H9 (cell line): ENCODE measurements around the gene MAP7. TPM values are rescaled to one million over a fixed set of nuclear protein-coding genes. Genes with fewer than 3 reads are reported as not detected.

Experiments
- DNase-seq: peaks from one replicate; pipeline ENCODE4 v3.0.0-alpha.2; 2017
- H2AFZ ChIP-seq: one replicate; pipeline ENCODE4 v1.6.1; 2013; ENCODE audit warnings: mild to moderate bottlenecking, low read length, control low read depth, moderate library complexity
- H2AK5ac ChIP-seq: 2 replicates; pipeline ENCODE4 v1.6.1; 2013; ENCODE audit warnings: low read length, control low read depth, mixed read lengths; ENCODE audit not compliant: insufficient read length
- H2BK120ac ChIP-seq: one replicate; pipeline ENCODE4 v1.6.1; 2013; ENCODE audit warnings: low read depth, mild to moderate bottlenecking, low read length, control low read depth, inconsistent platforms; ENCODE audit not compliant: poor library complexity, severe bottlenecking
- H2BK12ac ChIP-seq: 2 replicates; pipeline ENCODE4 v1.6.1; 2013; ENCODE audit warnings: low read length, control low read depth, mixed read lengths, low read depth; ENCODE audit not compliant: insufficient read length
- H2BK15ac ChIP-seq: 2 replicates; pipeline ENCODE4 v1.6.1; 2013; ENCODE audit warnings: low read depth, low read length, control low read depth
- H2BK20ac ChIP-seq: one replicate; pipeline ENCODE4 v1.6.1; 2013; ENCODE audit warnings: low read depth, mild to moderate bottlenecking, low read length, control low read depth, inconsistent platforms; ENCODE audit not compliant: poor library complexity, severe bottlenecking
- H2BK5ac ChIP-seq: 2 replicates; pipeline ENCODE4 v1.6.1; 2013; ENCODE audit warnings: low read length, control low read depth, mixed read lengths; ENCODE audit not compliant: insufficient read length
- H3K14ac ChIP-seq: 2 replicates; pipeline ENCODE4 v1.6.1; 2013; ENCODE audit warnings: low read length, control low read depth; ENCODE audit not compliant: insufficient read depth
- H3K18ac ChIP-seq: 2 replicates; pipeline ENCODE4 v1.6.1; 2013; ENCODE audit warnings: low read depth, mild to moderate bottlenecking, mixed read lengths, low read length, control low read depth; ENCODE audit not compliant: insufficient read length
- H3K23ac ChIP-seq: 2 replicates; pipeline ENCODE4 v1.6.1; 2013; ENCODE audit warnings: low read length, control low read depth, mixed read lengths, low read depth; ENCODE audit not compliant: insufficient read length
- H3K23me2 ChIP-seq: 2 replicates; pipeline ENCODE4 v1.6.1; 2013; ENCODE audit warnings: low read depth, mild to moderate bottlenecking, mixed read lengths, low read length, control low read depth; ENCODE audit not compliant: insufficient read length, poor library complexity, severe bottlenecking
- H3K27ac ChIP-seq: 2 replicates; pipeline ENCODE4 v1.5.1; 2013; ENCODE audit warnings: low read length, control low read depth, mixed read lengths, low read depth; ENCODE audit not compliant: insufficient read length
- H3K27me3 ChIP-seq: 2 replicates; pipeline ENCODE4 v1.6.1; 2013; ENCODE audit warnings: low read length, control low read depth, inconsistent platforms; ENCODE audit not compliant: insufficient read depth
- H3K4ac ChIP-seq: 2 replicates; pipeline ENCODE4 v1.6.1; 2013; ENCODE audit warnings: low read depth, mild to moderate bottlenecking, control low read depth, inconsistent platforms, low read length, moderate library complexity
- H3K4me1 ChIP-seq: 2 replicates; pipeline ENCODE4 v1.6.1; 2013; ENCODE audit warnings: low read length, control low read depth, inconsistent platforms; ENCODE audit not compliant: insufficient read depth
- H3K4me2 ChIP-seq: 2 replicates; pipeline ENCODE4 v1.6.1; 2013; ENCODE audit warnings: low read length, control low read depth, mixed read lengths; ENCODE audit not compliant: insufficient read length, insufficient read depth
- H3K56ac ChIP-seq: 2 replicates; pipeline ENCODE4 v1.6.1; 2013; ENCODE audit warnings: low read depth, mild to moderate bottlenecking, mixed read lengths, low read length, control low read depth; ENCODE audit not compliant: insufficient read length
- H3K79me1 ChIP-seq: 2 replicates; pipeline ENCODE4 v1.6.1; 2013; ENCODE audit warnings: low read depth, mild to moderate bottlenecking, moderate library complexity, low read length, control low read depth, inconsistent platforms; ENCODE audit not compliant: insufficient read depth, poor library complexity, severe bottlenecking
- H3K79me2 ChIP-seq: 2 replicates; pipeline ENCODE4 v1.6.1; 2013; ENCODE audit warnings: low read length, control low read depth, inconsistent platforms; ENCODE audit not compliant: insufficient read depth
- H3K9ac ChIP-seq: 2 replicates; pipeline ENCODE4 v1.6.1; 2013; ENCODE audit warnings: low read length, control low read depth, mixed read lengths; ENCODE audit not compliant: insufficient read length; ENCODE audit errors: extremely low read depth
- H3K9me3 ChIP-seq: one replicate; pipeline ENCODE4 v1.6.1; 2013; ENCODE audit warnings: low read depth, low read length, inconsistent platforms; ENCODE audit not compliant: control insufficient read depth
- H3T11ph ChIP-seq: one replicate; pipeline ENCODE4 v1.6.1; 2013; ENCODE audit warnings: mild to moderate bottlenecking, low read length, control low read depth, inconsistent platforms
- H4K20me1 ChIP-seq: one replicate; pipeline ENCODE4 v1.6.1; 2013; ENCODE audit not compliant: control insufficient read depth, insufficient read length, insufficient read depth
- H4K5ac ChIP-seq: 2 replicates; pipeline ENCODE4 v1.6.1; 2013; ENCODE audit warnings: low read depth, mild to moderate bottlenecking, mixed read lengths, low read length, control low read depth; ENCODE audit not compliant: insufficient read length
- H4K8ac ChIP-seq: replicated peaks from 2 replicates; pipeline ENCODE4 v1.6.1; 2013; ENCODE audit warnings: low read length, control low read depth, mixed read lengths, low read depth; ENCODE audit not compliant: insufficient read length
- H4K91ac ChIP-seq: 2 replicates; pipeline ENCODE4 v1.6.1; 2013; ENCODE audit warnings: low read depth, mild to moderate bottlenecking, moderate library complexity, mixed read lengths, low read length, control low read depth; ENCODE audit not compliant: insufficient read length
- H3K27ac Mint-ChIP-seq, 3 experiments: 2 replicates in 2 of 3; 3 replicates in 1 of 3; pipeline ENCODE4 v1.8.0; 2020 to 2021; ENCODE audit warnings: mixed read lengths in 3 of 3, mild to moderate bottlenecking in 1 of 3, moderate library complexity in 1 of 3
- H3K27me3 Mint-ChIP-seq: 2 replicates; pipeline ENCODE4 v1.8.0; 2021; ENCODE audit warnings: low read depth, mild to moderate bottlenecking, moderate library complexity, mixed read lengths
- H3K36me3 Mint-ChIP-seq, 3 experiments: 2 replicates in 2 of 3; 3 replicates in 1 of 3; pipeline ENCODE4 v1.8.0; 2020 to 2021; ENCODE audit warnings: low read depth in 3 of 3, mixed read lengths in 3 of 3; ENCODE audit not compliant: insufficient read depth in 1 of 3
- H3K4me1 Mint-ChIP-seq, 2 experiments: 2 replicates each; pipeline ENCODE4 v1.8.0; 2020; ENCODE audit warnings: mixed read lengths in 2 of 2
- H3K4me3 Mint-ChIP-seq, 2 experiments: 2 replicates in 1 of 2; 3 replicates in 1 of 2; pipeline ENCODE4 v1.8.0; 2020 to 2021; ENCODE audit warnings: mild to moderate bottlenecking in 2 of 2, mixed read lengths in 2 of 2, moderate library complexity in 1 of 2
- H3K9me3 Mint-ChIP-seq, 2 experiments: 2 replicates in 1 of 2; 3 replicates in 1 of 2; pipeline ENCODE4 v1.8.0; 2020; ENCODE audit warnings: mild to moderate bottlenecking in 2 of 2, mixed read lengths in 2 of 2, moderate library complexity in 1 of 2
- CTCF ChIP-seq: fragments of 200-600 bp; sonication (generic); conservative IDR thresholded peaks from 3 replicates; pipeline ENCODE4 v1.8.0; 2021; ENCODE audit warnings: antibody characterized with exemption, mild to moderate bottlenecking
- WGBS: extraction: QIAGEN DNeasy Blood & Tissue Kit; methylation state at CpG from one replicate; pipeline ENCODE4 v1.1.7; 2013; ENCODE audit warnings: missing lambda C conversion rate, low lambda C conversion rate, mixed read lengths; ENCODE audit not compliant: insufficient read length; ENCODE audit errors: extremely low coverage; 5-methylcytosine and 5-hydroxymethylcytosine counted together
- total RNA-seq: library from RNA; stranded (reverse); gene quantifications from 2 replicates; pipeline ENCODE4 v1.2.1, GENCODE V29; 2021

MAP7 gene
- total RNA-seq, 1 experiment from 2014 or later: 51.1 TPM

GRCh38 chr6:136524339-136524935 is 25.8 kb downstream of the MAP7 start:
- Histone ChIP-seq H3K9ac (no peak overlapping the region), H3K27me3 (no peaks in the 10 kb centered on the region), H3K23ac (no peak overlapping the region), H3K79me1 (peaks cover 6% of the 10 kb centered on the region), H3K56ac (no peak overlapping the region), H3K4ac (no peak overlapping the region), H4K5ac (no peak overlapping the region), H3T11ph (no peak overlapping the region), H2BK5ac (no peak overlapping the region), H4K8ac (no peak overlapping the region), H4K91ac (no peak overlapping the region), H2AK5ac (no peak overlapping the region), H3K9me3 (no peaks in the 10 kb centered on the region), H2BK15ac (no peak overlapping the region), H3K14ac (no peak overlapping the region), H2BK20ac (no peak overlapping the region), H2BK12ac (no peak overlapping the region), H3K4me2 (no peak overlapping the region), H2BK120ac (no peak overlapping the region), H2AFZ (no peak overlapping the region), H3K79me2 (peaks cover 1% of the 10 kb centered on the region; the same call in 1 of the 2 replicates), H3K18ac (no peak overlapping the region), H3K4me1 (peaks cover 23% of the 10 kb centered on the region), H3K23me2 (no peaks in the 10 kb centered on the region), H4K20me1 (no peaks in the 10 kb centered on the region), H3K27ac (no peak overlapping the region)
- no CpG with 5 or more reads among the region's 2 CpGs for WGBS
- Mint-ChIP-seq H3K27ac (no peak overlapping the region), H3K27me3 (no peaks in the 10 kb centered on the region), H3K4me1 (peaks cover 49 to 63% of the 10 kb centered on the region in 2 experiments), H3K9me3 (no peaks in the 10 kb centered on the region), H3K36me3 (peaks cover 0 to 4% (median 2%) of the 10 kb centered on the region in 3 experiments; a peak in 2 of 7 replicates), H3K4me3 (no peak overlapping the region)
- DNase-seq: no peak
- TF ChIP-seq CTCF: no peak
